HG02623 (cell line): ENCODE data around the gene DSCAM.

Source experiments
- ATAC-seq: cut with Tn5 transposase; IDR thresholded peaks from one replicate; pipeline ENCODE4 v1.9.1; 2021; ENCODE audit warnings: moderate library complexity; ENCODE audit not compliant: unreplicated experiment

The DSCAM gene

DNA sequence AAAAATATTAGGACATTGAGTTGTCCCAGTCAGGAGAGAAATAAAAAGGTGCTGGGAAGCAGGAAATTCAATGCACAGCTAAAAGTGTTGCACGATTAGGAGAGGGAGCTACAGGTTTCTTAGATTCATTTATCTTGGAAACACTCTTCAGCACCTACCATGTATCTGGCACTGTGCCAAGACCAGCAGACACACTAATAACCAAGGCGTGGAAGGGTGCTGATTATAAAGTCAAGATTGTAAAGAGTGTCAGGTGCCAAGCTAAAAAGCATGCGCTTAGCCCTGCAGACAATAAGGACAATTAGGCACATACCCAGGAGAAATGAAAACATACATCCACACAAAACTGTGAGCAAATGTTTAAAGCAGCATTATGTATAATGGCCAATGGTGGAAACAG is 129.9 kb downstream of the DSCAM start:
- ATAC-seq: no peak

DNA sequence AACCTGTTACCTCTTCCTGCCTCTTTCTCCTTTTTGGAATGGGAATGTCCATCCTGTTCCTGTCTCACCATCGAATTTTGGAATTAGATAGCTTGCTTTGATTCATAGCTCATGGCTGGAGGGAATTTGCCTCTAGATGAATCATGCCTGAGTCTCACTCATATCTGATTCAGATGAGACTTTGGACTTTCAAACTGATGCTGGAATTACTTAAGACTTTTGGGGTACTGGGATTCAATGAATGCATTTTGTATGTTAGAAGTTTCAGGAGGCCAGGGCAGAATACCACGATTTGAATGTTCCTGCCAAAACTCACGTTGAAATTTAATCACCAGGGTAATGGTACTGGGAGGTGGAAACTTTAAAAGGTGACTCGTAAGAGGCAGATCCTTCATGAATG is 132.4 kb downstream of the DSCAM start:
- ATAC-seq: no peak

DNA sequence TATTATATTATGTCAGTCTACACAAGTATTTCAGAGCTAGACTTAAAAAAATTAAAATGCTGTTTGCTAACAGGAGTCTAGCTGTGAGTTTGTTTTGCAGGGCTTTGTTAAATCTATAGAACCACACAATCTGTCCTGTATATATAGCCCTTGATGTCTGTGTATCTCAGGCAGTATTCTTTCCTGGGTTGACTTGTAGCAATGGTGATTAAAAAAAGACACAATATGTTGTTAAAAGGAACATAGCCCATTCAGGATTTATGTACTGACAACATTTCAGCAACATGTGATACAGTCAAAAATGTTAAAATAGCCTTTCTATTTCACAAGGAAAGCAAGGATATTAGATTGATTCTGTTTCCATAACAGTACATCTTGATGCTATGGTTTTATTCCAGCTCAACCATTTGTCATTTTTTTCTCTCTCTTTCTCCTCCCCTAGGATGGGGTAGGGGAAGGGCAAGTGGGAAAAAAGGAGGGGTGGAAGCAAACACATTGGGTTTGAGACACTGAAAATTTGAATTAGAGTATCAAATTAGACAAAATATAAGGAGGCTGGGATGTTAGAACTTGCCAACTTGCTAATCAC is 139.2 kb downstream of the DSCAM start:
- ATAC-seq: no peak

DNA sequence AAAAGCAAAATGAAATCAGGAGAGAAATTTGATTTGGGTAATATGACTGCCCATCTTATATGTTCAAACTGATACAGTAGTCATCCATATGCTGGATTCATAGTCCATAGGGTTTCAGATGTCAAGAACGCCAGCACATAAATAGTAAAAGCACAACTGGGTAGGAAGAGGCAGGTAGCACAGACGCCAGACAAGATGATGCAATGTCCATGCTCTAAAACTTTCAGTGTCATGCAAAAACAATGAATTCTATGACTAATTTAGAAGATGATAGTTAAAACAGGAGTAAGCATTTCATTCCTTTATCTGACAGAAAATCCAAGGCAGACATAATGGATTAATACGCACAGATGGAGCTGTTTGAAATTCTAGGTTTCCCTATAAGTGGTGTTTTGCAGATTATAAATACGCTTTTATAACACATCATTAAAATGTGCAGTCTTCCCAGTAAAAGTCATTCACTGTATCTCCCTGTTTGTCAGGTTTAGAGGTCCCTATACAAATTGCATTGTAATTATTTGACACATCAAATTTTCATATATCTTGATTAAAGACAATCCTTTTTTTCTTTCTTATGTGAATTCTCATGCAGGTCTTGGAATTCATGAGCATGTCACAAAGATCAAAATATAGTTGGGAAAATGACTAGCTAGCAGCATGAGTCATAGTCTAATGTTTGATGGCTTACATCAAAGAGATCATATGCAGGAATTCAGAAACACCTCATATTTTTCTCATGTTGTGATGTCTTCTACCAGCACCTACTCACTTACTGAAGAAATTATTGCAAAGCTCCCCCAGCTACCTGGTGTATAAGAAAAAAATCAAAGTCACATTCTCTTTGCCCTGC is 139.9 kb downstream of the DSCAM start:
- no peak for ATAC-seq

DNA sequence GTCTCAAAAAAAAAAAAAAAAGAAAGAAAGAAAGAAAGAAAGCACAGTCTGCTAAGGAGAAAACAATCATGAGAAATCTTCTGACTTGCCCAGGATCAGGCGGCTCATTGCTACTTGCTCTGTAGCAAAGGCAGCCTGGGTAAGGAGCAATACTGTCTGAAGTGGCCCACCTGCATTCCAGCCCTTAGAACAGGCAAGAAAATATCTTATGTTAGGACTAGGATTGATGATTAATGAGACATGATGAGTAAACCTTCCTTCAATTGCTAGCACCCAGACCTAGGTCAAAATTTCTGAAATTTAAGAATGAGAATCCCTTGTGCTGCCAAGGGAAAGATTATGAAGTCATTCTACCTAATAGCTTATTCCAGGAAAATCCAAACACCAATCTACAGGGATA is 140.8 kb downstream of the DSCAM start:
- no peak for ATAC-seq

DNA sequence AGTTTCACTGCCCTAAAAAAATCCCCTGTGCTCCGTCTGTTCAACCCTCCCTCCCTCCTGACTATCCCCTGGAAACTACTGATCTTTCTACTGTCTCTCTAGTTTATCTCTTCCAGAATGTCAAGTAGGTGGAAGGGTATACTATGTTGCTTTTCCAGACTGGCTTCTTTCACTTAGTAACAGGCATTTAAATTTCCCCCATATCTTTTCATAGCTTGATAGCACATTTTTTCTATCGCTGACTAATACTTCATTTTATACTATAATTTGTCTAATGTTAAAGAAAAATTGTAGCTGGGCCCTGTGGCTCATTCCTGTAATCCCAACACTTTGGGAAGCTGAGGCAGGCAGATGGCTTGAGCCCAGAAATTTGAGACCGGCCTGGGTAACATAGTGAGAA is 142.8 kb downstream of the DSCAM start:
- ATAC-seq: no peak

DNA sequence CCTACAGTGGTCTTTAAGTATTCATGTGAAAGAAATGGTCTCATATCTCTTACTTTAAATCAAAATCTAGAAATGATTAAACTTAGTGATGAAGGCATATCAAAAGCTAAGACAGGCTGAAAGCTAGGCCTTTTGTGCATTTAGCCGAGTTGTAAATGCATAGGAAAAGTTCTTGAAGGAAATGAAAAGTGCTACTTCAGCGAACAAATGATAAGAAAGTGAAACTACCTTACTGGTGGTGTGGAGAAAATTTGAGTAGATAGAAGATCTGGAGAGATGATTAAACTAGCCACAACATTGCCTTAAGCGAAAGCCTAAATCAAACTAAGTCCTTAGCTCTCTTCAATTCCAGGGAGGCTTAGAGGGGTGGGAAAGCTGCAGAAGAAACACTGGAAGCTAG is 147.6 kb downstream of the DSCAM start:
- ATAC-seq: no peak

DNA sequence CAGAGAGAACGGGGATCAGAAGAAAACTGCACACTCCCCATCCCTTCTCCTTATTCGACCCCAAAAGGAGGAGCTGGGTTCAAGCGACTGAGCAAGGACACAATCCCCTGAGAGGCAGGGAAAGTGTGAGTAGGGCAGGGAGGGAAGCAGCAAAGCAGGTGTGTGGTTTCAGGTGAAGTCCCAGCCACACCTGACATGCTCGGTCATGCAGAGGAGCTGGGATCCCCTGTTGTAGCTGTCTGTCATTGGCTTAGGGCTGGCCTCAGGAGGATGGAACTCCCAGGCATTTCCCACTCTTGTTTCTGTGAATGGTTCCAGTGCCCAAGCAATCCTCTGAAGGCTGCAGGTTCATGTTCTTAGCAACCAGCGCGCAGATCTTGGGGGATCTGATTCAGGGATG is 150.7 kb downstream of the DSCAM start:
- ATAC-seq: no peak

DNA sequence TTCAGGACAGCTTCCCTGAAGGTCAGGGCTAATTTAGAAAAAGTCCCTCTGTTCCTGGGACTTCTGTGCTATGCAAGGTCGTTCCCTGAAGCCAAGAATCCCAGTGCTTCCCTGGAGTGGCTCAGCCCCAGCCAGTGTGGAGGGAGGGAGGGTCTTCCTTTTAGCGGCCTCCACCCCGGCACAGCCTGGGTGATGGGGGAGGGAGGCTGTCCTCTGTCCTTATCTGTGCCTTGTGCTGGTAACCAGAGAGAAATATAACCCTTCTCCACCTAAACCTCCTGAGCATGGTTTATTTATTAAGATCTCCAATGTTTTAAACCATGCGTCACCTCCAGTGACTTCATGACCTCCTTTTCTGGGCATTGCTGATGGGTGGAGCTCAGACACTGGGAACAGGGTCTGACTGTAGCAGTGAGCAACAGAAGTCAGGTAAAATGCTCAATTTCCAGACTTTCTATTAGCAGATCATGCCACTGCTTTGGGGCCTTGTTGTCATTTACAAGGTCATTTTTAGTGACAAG is 157.1 kb downstream of the DSCAM start:
- no peak for ATAC-seq

DNA sequence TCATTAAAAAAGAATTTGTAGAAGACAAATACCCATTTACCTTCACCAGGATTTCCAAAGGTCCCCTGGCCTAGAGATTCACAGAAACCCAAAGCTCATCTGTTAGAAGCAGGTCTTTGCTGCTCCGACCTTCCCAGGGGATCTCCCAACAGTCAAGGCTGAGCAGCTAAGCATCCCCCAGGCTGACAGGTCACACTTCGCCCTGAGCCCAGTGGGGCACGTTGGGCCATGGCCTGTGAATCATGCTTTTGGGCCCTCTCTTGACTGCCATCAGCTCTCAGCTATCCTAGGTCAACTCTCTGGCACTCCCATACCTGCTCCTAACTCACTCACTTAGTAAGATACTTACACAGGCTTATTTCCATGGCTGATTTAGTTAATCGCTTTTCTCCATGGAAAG is 157.7 kb downstream of the DSCAM start:
- ATAC-seq: no peak

DNA sequence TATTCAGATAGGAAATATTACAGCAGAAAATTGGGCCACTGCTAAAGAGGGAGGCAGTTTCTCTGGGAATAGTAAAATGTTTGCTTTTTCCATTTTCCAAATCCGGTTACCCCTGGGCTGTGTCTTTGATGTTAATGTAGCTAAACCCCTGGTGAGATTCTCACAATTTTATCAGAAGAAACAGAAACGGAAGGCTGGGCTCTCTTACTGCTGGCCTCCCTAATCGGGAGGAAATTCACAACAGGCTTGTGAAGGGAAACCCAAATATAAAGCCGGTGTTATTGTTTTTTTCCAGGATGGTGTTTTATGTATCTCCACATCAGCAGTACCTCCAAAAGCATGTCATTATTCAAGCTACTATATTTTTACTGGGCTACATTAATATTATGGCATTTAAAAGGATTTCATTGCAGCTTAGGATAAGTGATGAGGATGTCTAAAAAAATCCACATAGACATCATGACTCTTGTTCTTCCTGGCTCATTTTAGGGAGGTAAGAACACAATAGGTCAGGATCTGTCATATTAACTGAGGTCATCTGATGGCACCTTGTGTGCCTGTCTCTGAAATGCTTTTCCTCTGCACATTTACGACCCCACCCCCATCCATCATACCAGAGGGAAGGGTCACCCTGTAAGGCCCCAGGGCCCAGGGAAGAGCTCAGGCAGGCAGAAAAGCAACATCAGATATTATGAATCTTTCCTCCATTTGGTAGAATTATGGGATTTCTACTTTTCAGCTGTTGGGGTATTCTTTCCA is 158.7 kb downstream of the DSCAM start:
- ATAC-seq: no peak

DNA sequence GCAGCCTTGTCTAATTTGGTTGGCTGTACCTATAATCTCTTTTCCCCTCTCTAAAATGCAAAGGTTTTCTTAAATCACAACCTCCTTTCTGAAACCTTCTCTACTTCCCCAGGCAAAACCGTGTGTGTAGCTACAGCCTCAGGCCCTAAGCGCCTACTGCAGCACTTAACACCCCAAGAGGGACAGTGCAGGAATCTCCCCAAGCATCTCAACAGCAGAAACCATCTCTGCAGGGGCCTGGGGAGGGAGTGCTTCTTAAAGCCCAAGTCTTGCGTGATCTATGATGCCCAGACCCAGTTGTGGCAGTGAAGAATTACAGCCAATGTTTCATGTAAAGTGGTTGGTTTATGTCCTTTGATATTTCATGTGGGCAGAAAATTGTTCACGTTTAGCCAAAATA is 159.3 kb downstream of the DSCAM start:
- ATAC-seq: no peak

DNA sequence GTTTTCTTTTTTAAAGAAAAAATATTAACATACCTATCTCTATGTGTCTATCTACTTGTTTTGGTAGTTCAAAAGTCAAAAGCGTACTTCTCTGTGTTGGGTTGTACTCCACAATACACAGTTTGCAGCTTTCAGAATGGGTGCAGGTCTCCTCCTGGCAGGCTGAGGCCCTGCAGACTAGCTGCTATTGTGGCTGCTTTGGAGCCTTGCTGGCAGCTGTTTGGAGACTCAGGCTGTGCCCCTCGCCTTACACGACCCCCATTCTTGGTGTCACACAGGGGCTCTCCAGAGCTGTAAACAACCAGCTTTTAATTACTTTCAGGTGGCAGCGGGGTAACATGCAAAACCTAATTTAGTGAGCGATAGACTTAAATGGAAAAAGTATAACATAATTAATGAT is 160.4 kb downstream of the DSCAM start:
- no peak for ATAC-seq

DNA sequence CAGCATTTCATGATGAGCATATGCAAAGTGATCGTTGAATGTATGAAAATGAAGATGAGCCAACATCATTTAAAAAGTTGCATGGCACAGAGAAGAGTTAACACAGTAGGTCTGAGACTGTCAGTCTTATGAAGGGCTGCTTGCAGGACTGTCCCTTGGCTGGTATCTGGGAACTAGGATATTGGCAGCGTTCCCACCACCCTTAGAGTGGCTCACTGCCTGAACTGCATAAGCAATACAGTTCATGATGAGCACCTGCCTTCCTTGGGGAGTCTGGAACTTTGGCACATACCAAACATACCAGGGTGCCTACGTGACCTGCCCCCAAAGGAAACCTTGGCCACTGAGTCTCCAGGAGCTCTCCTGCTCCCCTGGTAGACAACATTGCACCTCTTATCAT is 161.8 kb downstream of the DSCAM start:
- ATAC-seq: no peak

DNA sequence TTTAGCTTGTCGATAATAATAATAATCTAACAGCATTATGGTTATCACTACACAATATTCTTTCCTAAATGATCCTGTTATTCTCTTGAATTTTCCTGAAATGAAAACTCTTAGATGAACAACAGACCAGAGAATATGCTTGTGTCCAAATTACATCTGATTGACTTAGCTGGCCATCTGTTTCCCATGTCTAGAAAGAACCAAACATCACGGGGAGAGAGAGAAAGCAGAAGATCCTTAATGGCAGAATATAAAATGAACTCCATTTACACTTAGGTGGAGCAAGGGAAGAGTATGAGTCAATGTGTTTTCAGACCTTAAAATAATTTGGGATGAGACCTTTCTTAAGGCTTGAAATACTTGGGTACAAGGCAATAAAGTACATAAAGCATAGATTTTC is 162.2 kb downstream of the DSCAM start:
- no peak for ATAC-seq

DNA sequence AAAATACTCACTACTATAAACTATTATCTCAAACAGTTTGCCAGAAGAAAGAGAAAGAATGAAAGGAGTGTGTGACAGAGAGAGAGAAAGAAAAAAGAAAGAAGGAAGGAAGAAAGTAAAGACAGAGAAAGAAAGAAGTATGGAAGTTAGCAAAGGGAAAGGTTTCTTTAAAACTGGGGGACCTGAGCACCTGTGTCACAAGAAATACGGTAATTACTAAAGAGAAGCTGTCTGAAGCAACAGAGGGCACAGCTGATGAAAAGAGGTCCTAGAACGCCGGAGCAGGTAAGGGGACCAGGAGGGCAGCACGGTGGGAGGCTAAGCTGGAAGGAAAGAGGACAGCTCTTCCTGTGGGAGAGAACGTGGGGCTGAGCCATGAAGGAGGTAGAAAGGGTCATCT is 163.6 kb downstream of the DSCAM start:
- no peak for ATAC-seq

DNA sequence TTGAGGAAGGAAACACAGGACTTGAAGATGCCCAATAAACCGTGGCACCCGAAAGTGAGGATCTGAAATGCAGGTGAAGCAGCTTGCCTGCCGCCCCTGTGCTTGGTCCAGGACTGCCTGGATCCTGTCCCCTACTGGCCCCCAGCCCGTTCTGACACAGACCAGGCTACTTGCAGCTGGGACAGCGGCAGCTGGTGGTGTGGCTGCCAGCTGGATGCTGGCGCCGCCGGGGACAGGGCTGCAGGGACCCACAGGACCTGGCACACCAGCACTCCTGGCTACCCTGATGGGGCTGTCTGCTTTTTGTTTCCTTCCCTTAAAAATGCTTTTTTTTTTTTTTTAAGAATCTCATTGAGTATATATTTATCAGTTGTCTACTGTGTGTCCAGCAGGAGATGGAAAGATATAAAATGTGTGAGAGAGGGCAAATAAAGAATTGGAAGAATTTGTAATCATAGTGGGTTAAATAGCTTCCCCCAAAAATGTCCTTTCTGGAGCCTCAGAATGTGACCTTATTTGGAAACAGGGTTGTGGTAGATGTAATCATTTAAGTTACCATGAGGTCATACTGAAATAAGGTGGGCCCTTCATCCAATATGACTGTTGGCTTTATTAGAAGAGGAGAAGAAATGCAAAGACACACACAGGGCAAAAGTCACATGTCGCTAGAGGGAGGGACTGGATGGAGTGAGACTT is 165.6 kb downstream of the DSCAM start:
- no peak for ATAC-seq

DNA sequence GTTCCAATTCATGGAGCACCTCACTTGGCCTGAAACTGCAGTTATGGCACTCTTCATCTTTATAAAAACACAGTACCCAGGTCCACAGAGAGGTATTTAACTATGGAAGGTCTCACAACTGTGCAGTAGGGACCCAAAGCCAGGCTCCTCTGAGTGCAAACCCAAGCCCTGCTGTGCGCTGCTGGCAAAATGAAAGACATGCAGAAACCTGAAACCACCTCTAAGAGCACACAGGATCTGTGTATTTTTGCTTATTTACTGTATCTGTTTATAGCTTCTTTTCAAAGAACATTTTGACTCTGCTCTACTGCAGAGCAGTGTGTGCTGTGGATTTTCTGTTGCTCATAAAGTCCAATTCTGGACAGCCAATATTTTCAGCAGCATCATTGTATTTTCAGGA is 166.6 kb downstream of the DSCAM start:
- ATAC-seq: no peak

DNA sequence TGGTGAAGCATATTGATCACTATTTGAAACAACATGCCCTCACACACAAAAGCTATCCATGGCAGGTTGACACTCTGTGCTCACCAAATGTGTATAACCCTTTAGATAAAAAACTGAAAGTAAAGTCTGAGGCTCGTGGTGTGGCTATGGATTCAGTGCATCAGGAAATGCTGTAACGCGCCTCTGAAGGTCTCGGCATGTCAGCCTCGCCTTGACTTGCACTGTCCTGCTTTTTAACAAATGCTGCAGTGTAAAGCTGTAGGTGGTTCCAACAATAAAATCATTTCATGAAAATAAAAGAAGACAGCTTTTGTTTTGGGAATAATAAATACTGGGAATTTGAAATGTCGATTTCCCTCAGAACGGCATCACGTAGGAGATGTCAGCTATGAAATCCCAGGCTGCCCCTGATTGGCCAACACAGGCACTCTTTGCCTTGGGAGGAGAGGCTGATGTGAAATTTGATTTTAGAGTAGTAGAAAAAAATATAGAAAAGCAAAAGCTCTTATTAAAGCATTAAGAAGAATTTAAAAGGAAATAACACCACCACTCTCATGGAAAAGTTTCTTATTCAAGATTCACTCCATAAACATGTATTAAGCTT is 168.2 kb downstream of the DSCAM start:
- no peak for ATAC-seq

DNA sequence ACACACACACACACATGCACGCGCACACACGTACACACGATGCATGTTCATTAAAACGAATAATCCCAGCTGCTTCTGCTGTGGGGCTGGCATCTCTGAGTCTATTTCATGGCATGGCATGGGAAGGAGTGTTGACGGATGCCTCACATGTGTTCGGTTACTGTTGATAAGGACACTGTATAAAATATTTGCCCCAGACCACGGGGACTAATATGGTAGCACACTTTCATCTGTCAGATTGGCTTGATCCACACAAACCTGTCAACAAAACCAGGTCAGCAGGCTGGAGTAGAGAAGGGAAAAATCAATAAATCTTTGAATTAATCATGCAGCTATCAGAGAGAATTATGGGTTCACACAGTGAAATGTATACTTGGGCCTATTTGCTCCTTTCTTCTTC is 171.9 kb downstream of the DSCAM start:
- ATAC-seq: no peak

DNA sequence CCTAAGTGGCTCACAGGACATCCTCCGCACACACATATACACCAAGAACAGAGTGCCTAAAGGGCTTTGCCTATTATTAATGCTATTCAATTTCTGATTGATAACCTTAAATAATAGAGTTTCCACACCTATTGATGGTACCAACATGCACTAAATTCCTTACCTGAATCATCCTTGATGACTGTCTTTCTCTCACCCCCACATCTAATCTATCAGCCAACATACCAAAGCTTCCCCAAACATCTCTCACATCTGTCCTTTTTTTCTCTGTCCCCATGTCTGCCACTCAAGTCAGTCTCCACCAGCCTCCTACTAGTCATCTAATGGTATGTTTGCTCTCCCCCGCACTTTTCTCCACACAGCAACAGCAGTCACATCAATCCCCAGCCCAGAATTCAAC is 174.4 kb downstream of the DSCAM start:
- no peak for ATAC-seq
